Kidney (tissue), 14 donors: ENCODE results near the gene SPRR2G. TPM values are rescaled to one million over a fixed set of nuclear protein-coding genes. Genes with fewer than 3 reads are reported as not detected.

Experiments used
- DNase-seq, 5 donors: peaks; one replicate each; pipeline ENCODE4 v3.0.0-alpha.2; 2013 to 2020
- FAIRE-seq: peaks from 2 replicates; lab custom pipeline; 2012; peaks lifted over from hg19 to GRCh38; lab: Jason Lieb, UNC
- H3K27ac ChIP-seq, 2 donors: one replicate each; pipeline ENCODE4 v1.7.0; 2013; ENCODE audit warnings: low read depth in 2 of 2, low read length in 2 of 2, inconsistent platforms in 1 of 2
- H3K27me3 ChIP-seq: one replicate; pipeline ENCODE4 v1.7.1; 2013; ENCODE audit warnings: low read length, inconsistent platforms; ENCODE audit not compliant: control insufficient read depth, insufficient read depth
- H3K36me3 ChIP-seq, 3 donors: one replicate each; pipeline versions ENCODE4 v1.7.0 to v1.7.1; 2013; ENCODE audit warnings: low read length in 3 of 3, control low read depth in 1 of 3, inconsistent platforms in 1 of 3; ENCODE audit not compliant: insufficient read depth in 3 of 3, control insufficient read depth in 2 of 3
- H3K4me1 ChIP-seq, 3 donors: one replicate each; pipeline versions ENCODE4 v1.7.0 to v1.7.1; 2013; ENCODE audit warnings: low read length in 3 of 3, inconsistent platforms in 1 of 3, low read depth in 1 of 3; ENCODE audit not compliant: control insufficient read depth in 2 of 3, insufficient read depth in 2 of 3
- H3K4me3 ChIP-seq, 3 donors: one replicate each; pipeline versions ENCODE4 v1.7.0 to v1.8.1; 2013; ENCODE audit warnings: low read length in 3 of 3, control low read depth in 1 of 3, inconsistent platforms in 1 of 3
- H3K9ac ChIP-seq, 3 donors: one replicate each; pipeline versions ENCODE4 v1.7.0 to v1.7.1; 2013; ENCODE audit warnings: low read length in 3 of 3, control low read depth in 1 of 3, inconsistent platforms in 1 of 3
- H3K9me3 ChIP-seq, 3 donors: one replicate each; pipeline versions ENCODE4 v1.7.0 to v1.7.1; 2013; ENCODE audit warnings: low read length in 3 of 3, control low read depth in 1 of 3, inconsistent platforms in 1 of 3; ENCODE audit not compliant: control insufficient read depth in 2 of 3, insufficient read depth in 1 of 3
- CTCF ChIP-seq: IDR thresholded peaks from 3 replicates; pipeline ENCODE4 v1.5.1; 2012; ENCODE audit warnings: mild to moderate bottlenecking, moderate library complexity, borderline replicate concordance; ENCODE audit not compliant: insufficient read depth; ENCODE audit errors: extremely low read depth
- intact Hi-C: fragments of 100-400 bp; cut with DNase I; formaldehyde crosslinking; loops from one replicate; pipeline ENCODE4 v1.11.1; 2022
- polyA plus RNA-seq: library from polyadenylated mRNA; stranded (reverse); fragments of 350-450 nt; fragmentation: Illumina TruSeq; extraction: RNeasy Lipid Tissue Mini Kit (QIAGEN cat#74804); gene quantifications from one replicate; pipeline ENCODE4 v1.2.3, GENCODE V29; 2014; ENCODE audit warnings: low read depth, low replicate concordance; ENCODE audit not compliant: insufficient read depth
- total RNA-seq: library from RNA; stranded (reverse); fragmentation: NEBNext Ultra II Directional; extraction: Animal tissue kit (Norgen Biotek cat#: 25700); gene quantifications from one replicate; pipeline ENCODE4 v1.2.1, GENCODE V29; 2021
- donor health status: control.
- donor health status: control.
- donor health status: control.
- donor health status: control.
- donor health status: control.
- donor health status: DM: yes; HTN: yes; CAD: no.
- donor health status: Normal renal cell carcinoma (clear cell type).

SPRR2G gene
- total and polyA plus RNA-seq, 2 donors from 2014 or later = not detected

DNA sequence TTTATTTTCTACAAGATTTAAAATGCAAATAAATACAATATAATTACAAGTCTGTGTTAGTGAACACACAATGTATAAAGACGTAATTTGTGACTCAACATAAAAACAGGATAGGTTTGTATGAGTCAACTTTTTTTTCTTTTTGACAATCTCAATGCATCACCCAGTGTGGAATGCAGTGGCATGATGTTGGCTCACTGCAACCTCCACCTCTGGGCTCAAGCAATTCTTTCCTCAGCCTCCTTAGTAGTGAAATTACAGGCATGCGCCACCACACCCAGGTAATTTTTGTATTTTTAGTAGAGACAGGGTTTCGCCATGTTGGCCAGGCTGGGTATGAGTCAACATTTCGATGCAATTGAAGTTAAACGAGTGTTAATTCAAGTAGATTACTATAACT, 50.4 kb downstream of the SPRR2G start:
- H3K9me3 ChIP-seq = no peaks in the 10 kb centered on the region
- no peak overlapping the region for H3K27ac ChIP-seq
- TF ChIP-seq CTCF = no peak
- no peak for FAIRE-seq
- no peak overlapping the region for H3K9ac ChIP-seq
- no peaks in the 10 kb centered on the region for H3K36me3 ChIP-seq
- no peaks in the 10 kb centered on the region for H3K27me3 ChIP-seq
- DNase-seq = no peak
- no peaks in the 10 kb centered on the region for H3K4me1 ChIP-seq
- intact Hi-C loops = no loop called here
- no peak overlapping the region for H3K4me3 ChIP-seq

Other genes with a start within 250 kb of the SPRR2G start
- gene IVL, start 242.3 kb downstream of the SPRR2G start, total RNA-seq = not detected
- not detected for gene IVL, start 242.3 kb downstream of the SPRR2G start, polyA plus RNA-seq
- not detected for gene SPRR5, start 203.7 kb downstream of the SPRR2G start, total RNA-seq
- gene SPRR5, start 203.7 kb downstream of the SPRR2G start, polyA plus RNA-seq = not detected
- gene SPRR4, start 180.2 kb downstream of the SPRR2G start, total RNA-seq = not detected
- gene SPRR4, start 180.2 kb downstream of the SPRR2G start, polyA plus RNA-seq = not detected
- gene SPRR1A, start 166.8 kb downstream of the SPRR2G start, total RNA-seq = not detected
- gene SPRR1A, start 166.8 kb downstream of the SPRR2G start, polyA plus RNA-seq = not detected
- not detected for gene SPRR3, start 149.1 kb downstream of the SPRR2G start, total RNA-seq
- gene SPRR3, start 149.1 kb downstream of the SPRR2G start, polyA plus RNA-seq = not detected
- gene SPRR1B, start 119.7 kb downstream of the SPRR2G start, total RNA-seq = not detected
- gene SPRR1B, start 119.7 kb downstream of the SPRR2G start, polyA plus RNA-seq = not detected
- gene SPRR2D, start 109.8 kb downstream of the SPRR2G start, total RNA-seq = not detected
- gene SPRR2D, start 109.8 kb downstream of the SPRR2G start, polyA plus RNA-seq = not detected
- 0.60 TPM for gene SPRR2A, start 93.4 kb downstream of the SPRR2G start, total RNA-seq
- gene SPRR2A, start 93.4 kb downstream of the SPRR2G start, polyA plus RNA-seq = not detected
- not detected for gene SPRR2B, start 79.3 kb downstream of the SPRR2G start, total RNA-seq
- not detected for gene SPRR2B, start 79.3 kb downstream of the SPRR2G start, polyA plus RNA-seq
- not detected for gene SPRR2E, start 56.4 kb downstream of the SPRR2G start, total RNA-seq
- gene SPRR2E, start 56.4 kb downstream of the SPRR2G start, polyA plus RNA-seq = not detected
- not detected for gene SPRR2F, start 37.4 kb downstream of the SPRR2G start, total RNA-seq
- not detected for gene SPRR2F, start 37.4 kb downstream of the SPRR2G start, polyA plus RNA-seq
- not detected for gene LELP1, start 52.5 kb upstream of the SPRR2G start, total RNA-seq
- not detected for gene LELP1, start 52.5 kb upstream of the SPRR2G start, polyA plus RNA-seq
- gene PRR9, start 66.7 kb upstream of the SPRR2G start, total RNA-seq = not detected
- not detected for gene PRR9, start 66.7 kb upstream of the SPRR2G start, polyA plus RNA-seq
- not detected for gene LORICRIN, start 108.8 kb upstream of the SPRR2G start, total RNA-seq
- not detected for gene LORICRIN, start 108.8 kb upstream of the SPRR2G start, polyA plus RNA-seq
- not detected for gene PGLYRP3, start 162.1 kb upstream of the SPRR2G start, total RNA-seq
- gene PGLYRP3, start 162.1 kb upstream of the SPRR2G start, polyA plus RNA-seq = not detected
- gene PGLYRP4, start 198.0 kb upstream of the SPRR2G start, total RNA-seq = not detected
- gene PGLYRP4, start 198.0 kb upstream of the SPRR2G start, polyA plus RNA-seq = not detected
- gene S100A9, start 207.0 kb upstream of the SPRR2G start, total RNA-seq = 271 TPM
- 41.9 TPM for gene S100A9, start 207.0 kb upstream of the SPRR2G start, polyA plus RNA-seq
- gene S100A12, start 224.7 kb upstream of the SPRR2G start, total RNA-seq = 1.3 TPM
- 2.7 TPM for gene S100A12, start 224.7 kb upstream of the SPRR2G start, polyA plus RNA-seq
- 60.9 TPM for gene S100A8, start 240.2 kb upstream of the SPRR2G start, total RNA-seq
- 17.5 TPM for gene S100A8, start 240.2 kb upstream of the SPRR2G start, polyA plus RNA-seq